GM19468 (cell line): ENCODE data around the gene TP53TG3C.
"Not testable (repeated sequence)": the region's sequence is repeated elsewhere in the genome, so short reads cannot be mapped to it uniquely, and the experiment has no call there.

Experiments
- ATAC-seq: cut with Tn5 transposase; IDR thresholded peaks from one replicate; pipeline ENCODE4 v1.9.1; 2021; ENCODE audit warnings: mild to moderate bottlenecking, moderate library complexity, moderate number of reproducible peaks; ENCODE audit not compliant: unreplicated experiment; ENCODE audit errors: extremely low read depth

TP53TG3C gene

GRCh38 chr16:33193926-33194325 lies at the start of gene TP53TG3C:
Gene TP53TG3C (plus strand): TSS chr16:33194226. CDS start chr16:33194294, 68 bp downstream.
- not testable (repeated sequence) for ATAC-seq
